CD4-positive, alpha-beta T cell (primary cell): ENCODE results near the gene DUSP23. TPM values are rescaled to one million over a fixed set of nuclear protein-coding genes. Genes with fewer than 3 reads are reported as not detected.

Source experiments
- ATAC-seq: fragments of 200-7000 bp; cut with Tn5 transposase; one replicate; pipeline ENCODE4 v1.10.0; 2022; ENCODE audit warnings: mild to moderate bottlenecking; ENCODE audit not compliant: poor library complexity
- CTCF ChIA-PET: fragments of 350-600 bp; sonication (Branson Sonifier 250); formaldehyde crosslinking; loops from one replicate; lab custom pipeline; 2021; ENCODE audit warnings: antibody characterized with exemption, inconsistent platforms; lab: Charles Lee
- POLR2A ChIA-PET: fragments of 350-600 bp; sonication (Branson Sonifier 250); formaldehyde crosslinking; loops from one replicate; lab custom pipeline; 2021; ENCODE audit warnings: antibody characterized with exemption, inconsistent platforms; lab: Charles Lee
- DNase-seq, 14 experiments: peaks; one replicate each; pipeline ENCODE4 v3.0.0-alpha.2; 2013 to 2020; ENCODE audit warnings: mixed read lengths in 2 of 14
- H3K27ac ChIP-seq, 2 donors: one replicate each; pipeline versions ENCODE4 v1.5.1 to v1.7.0; 2013; ENCODE audit warnings: low read length in 2 of 2, low read depth in 1 of 2, mild to moderate bottlenecking in 1 of 2
- H3K27me3 ChIP-seq, 2 experiments: 1 replicate in 1 of 2; 2 replicates in 1 of 2; pipeline versions ENCODE4 v1.6.1 to v1.7.0; 2013; ENCODE audit warnings: low read length in 2 of 2, control low read depth in 1 of 2, mild to moderate bottlenecking in 1 of 2, moderate library complexity in 1 of 2; ENCODE audit not compliant: insufficient read depth in 2 of 2, control insufficient read depth in 1 of 2
- H3K36me3 ChIP-seq: one replicate; pipeline ENCODE4 v1.6.1; 2013; ENCODE audit warnings: low read length, control low read depth; ENCODE audit not compliant: insufficient read depth
- H3K4me1 ChIP-seq: one replicate; pipeline ENCODE4 v1.6.1; 2013; ENCODE audit warnings: low read length, control low read depth; ENCODE audit not compliant: insufficient read depth
- H3K4me3 ChIP-seq: one replicate; pipeline ENCODE4 v1.5.1; 2013; ENCODE audit warnings: mild to moderate bottlenecking, low read length, moderate library complexity
- H3K9me3 ChIP-seq, 2 experiments: 1 replicate in 1 of 2; 2 replicates in 1 of 2; pipeline versions ENCODE4 v1.6.1 to v1.7.0; 2013; ENCODE audit warnings: low read length in 2 of 2, mild to moderate bottlenecking in 2 of 2, control low read depth in 1 of 2, moderate library complexity in 1 of 2; ENCODE audit not compliant: control insufficient read depth in 1 of 2, insufficient read depth in 1 of 2
- H3K27ac Mint-ChIP-seq: one replicate; pipeline ENCODE4 v1.8.0; 2020; ENCODE audit warnings: mixed read lengths
- H3K27me3 Mint-ChIP-seq: one replicate; pipeline ENCODE4 v1.8.0; 2021; ENCODE audit warnings: mixed read lengths
- H3K36me3 Mint-ChIP-seq: one replicate; pipeline ENCODE4 v1.8.0; 2021; ENCODE audit warnings: low read depth, mixed read lengths
- H3K4me1 Mint-ChIP-seq: one replicate; pipeline ENCODE4 v1.8.0; 2021; ENCODE audit warnings: low read depth, mixed read lengths
- H3K4me3 Mint-ChIP-seq: one replicate; pipeline ENCODE4 v1.8.0; 2020; ENCODE audit warnings: mild to moderate bottlenecking, mixed read lengths
- H3K9me3 Mint-ChIP-seq: one replicate; pipeline ENCODE4 v1.8.0; 2020; ENCODE audit warnings: mixed read lengths
- intact Hi-C, 2 experiments: fragments of 100-400 bp; cut with DNase I in 1 of 2; cut with micrococcal nuclease in 1 of 2; formaldehyde crosslinking; loops; one replicate each; pipeline versions ENCODE4 v1.15.1 to v1.9.0; 2023 to 2025; cut with DNase I, micrococcal nuclease
- total RNA-seq, 174 experiments: library from RNA in 2 of 174; stranded (reverse) in 2 of 174; gene quantifications; one replicate each; pipeline ENCODE4 v1.2.3 and lab custom pipeline; 2021 to 2026
- TF ChIP-seq, protein P1 (sequence below): fragments of 200-600 bp; IDR thresholded peaks from one replicate; pipeline ENCODE4 v1.8.0; 2022; ENCODE audit warnings: antibody characterized with exemption, mild to moderate bottlenecking

Gene DUSP23
- total RNA-seq, 2 experiments from 2014 or later = 3.9 to 6.0 TPM

DNA sequence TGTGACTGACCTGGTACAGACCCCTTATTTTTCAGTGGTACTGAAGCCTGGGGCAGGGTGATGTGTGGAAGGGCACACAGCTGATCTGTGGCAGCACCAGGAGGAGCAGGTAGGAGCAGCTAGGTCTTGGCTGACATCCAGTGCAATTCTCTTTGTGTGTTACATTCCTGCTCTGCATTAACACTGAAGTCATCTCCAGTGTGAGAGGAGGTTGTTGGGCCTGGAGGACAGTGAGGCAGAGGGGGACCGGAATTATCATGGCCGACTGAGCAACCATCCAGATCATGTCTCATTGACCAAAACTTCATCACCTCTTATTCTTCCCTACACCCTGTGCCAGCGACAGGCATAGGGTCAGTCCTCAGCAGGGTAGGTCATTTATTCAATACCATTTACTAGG is 47.4 kb downstream of the DUSP23 start:
- intact Hi-C loops = no loop called here

DNA sequence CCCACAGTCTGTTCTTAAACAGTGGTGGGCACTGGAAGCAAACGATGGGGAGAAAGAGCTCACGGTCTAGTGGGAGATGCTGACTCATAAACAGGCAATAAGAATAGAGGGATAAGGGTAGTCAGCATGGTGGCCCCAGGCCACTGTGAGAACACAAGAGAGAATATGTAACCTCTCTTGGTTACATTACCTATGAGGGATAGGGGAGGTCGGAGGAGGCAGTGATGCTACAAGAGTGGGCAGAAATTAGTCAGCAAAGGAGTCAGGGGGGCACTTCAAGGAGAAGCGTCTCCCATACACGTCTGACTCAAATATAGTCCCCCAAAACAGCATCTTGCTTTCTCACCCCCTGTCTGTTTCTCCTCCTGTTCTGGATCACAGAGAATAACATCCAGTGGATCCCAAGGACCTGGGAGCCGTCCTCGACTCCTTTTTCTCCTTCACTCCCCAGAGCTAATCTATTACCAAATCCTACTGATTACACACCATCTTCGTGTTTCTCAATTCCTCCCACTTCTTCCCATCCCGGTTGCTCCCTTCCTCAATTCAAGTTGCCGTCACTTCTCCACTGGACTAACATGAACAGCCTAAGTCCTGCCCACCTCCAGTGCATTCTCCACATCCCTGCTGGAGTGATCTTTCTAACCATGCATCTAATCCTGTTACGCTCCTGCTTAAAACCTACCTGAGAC is 48.0 kb downstream of the DUSP23 start:
- Mint-ChIP-seq H3K4me3 (no peak overlapping the region), H3K4me1 (peaks cover 42% of the 10 kb centered on the region), H3K9me3 (no peaks in the 10 kb centered on the region), H3K27me3 (no peaks in the 10 kb centered on the region), H3K27ac (no peak overlapping the region), H3K36me3 (no peaks in the 10 kb centered on the region)
- DNase-seq (peak in 1 of 14 experiments; percentile 22), ATAC-seq (no peak)
- intact Hi-C loops = no loop called here
- ChIA-PET CTCF (no interaction called here), POLR2A (interaction anchor here (0.6 kb wide), 1 partner anchor 608 kb away, joined by 3 read pairs; no protein-coding TSS in a partner anchor)
- H3K36me3 ChIP-seq = no peaks in the 10 kb centered on the region
- H3K4me1 ChIP-seq = peaks cover 37% of the 10 kb centered on the region
- H3K27ac ChIP-seq = no peak overlapping the region
- TF ChIP-seq, protein P1, sequence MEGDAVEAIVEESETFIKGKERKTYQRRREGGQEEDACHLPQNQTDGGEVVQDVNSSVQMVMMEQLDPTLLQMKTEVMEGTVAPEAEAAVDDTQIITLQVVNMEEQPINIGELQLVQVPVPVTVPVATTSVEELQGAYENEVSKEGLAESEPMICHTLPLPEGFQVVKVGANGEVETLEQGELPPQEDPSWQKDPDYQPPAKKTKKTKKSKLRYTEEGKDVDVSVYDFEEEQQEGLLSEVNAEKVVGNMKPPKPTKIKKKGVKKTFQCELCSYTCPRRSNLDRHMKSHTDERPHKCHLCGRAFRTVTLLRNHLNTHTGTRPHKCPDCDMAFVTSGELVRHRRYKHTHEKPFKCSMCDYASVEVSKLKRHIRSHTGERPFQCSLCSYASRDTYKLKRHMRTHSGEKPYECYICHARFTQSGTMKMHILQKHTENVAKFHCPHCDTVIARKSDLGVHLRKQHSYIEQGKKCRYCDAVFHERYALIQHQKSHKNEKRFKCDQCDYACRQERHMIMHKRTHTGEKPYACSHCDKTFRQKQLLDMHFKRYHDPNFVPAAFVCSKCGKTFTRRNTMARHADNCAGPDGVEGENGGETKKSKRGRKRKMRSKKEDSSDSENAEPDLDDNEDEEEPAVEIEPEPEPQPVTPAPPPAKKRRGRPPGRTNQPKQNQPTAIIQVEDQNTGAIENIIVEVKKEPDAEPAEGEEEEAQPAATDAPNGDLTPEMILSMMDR = no peak
- no peaks in the 10 kb centered on the region for H3K27me3 ChIP-seq
- no peak overlapping the region for H3K4me3 ChIP-seq
- H3K9me3 ChIP-seq = peaks cover 0 to 31% of the 10 kb centered on the region in 2 experiments

More for the DNA sequence above, 47.4 kb downstream of the DUSP23 start:
- TF ChIP-seq, protein P1 = no peak
- no peak overlapping the region for H3K27ac Mint-ChIP-seq
- DNase-seq (no peak), ATAC-seq (no peak)
- no peaks in the 10 kb centered on the region for H3K9me3 Mint-ChIP-seq
- Histone ChIP-seq H3K4me3 (no peak overlapping the region), H3K9me3 (peaks cover 0 to 31% of the 10 kb centered on the region in 2 experiments), H3K4me1 (peaks cover 37% of the 10 kb centered on the region), H3K27me3 (no peaks in the 10 kb centered on the region), H3K36me3 (no peaks in the 10 kb centered on the region), H3K27ac (no peak overlapping the region)
- no peaks in the 10 kb centered on the region for H3K36me3 Mint-ChIP-seq
- POLR2A ChIA-PET = interaction anchor here (1.1 kb wide), 1 partner anchor 97 kb away, joined by 4 read pairs; the partner anchor contains the start of gene TAGLN2
- no peak overlapping the region for H3K4me3 Mint-ChIP-seq
- H3K4me1 Mint-ChIP-seq = peaks cover 42% of the 10 kb centered on the region
- H3K27me3 Mint-ChIP-seq = no peaks in the 10 kb centered on the region
- CTCF ChIA-PET = no interaction called here

DNA sequence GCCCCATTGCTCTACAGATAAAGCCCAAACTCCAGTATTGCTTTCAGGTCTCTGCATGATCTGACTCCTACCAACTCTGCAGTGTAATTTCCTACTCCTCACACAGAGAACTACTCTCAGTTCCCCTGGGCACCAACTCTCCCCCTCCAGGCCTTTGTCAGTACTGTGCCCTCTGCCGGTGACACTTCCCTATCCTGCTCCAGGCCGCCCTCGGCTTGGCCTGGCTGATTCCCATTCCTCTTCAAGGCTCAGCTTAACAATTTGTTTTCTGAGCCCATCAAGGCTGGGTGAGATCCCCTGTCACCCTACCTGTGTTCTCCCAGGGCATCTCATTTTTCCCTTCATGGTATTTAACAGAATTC is 48.5 kb downstream of the DUSP23 start:
- DNase-seq (peak in 2 of 14 experiments; percentile 49 to 51), ATAC-seq (peak; percentile 37)
- Histone ChIP-seq H3K4me1 (peaks cover 37% of the 10 kb centered on the region), H3K27ac (no peak overlapping the region), H3K36me3 (no peaks in the 10 kb centered on the region), H3K9me3 (peaks cover 0 to 31% of the 10 kb centered on the region in 2 experiments), H3K4me3 (no peak overlapping the region), H3K27me3 (no peaks in the 10 kb centered on the region)
- Mint-ChIP-seq H3K27me3 (no peaks in the 10 kb centered on the region), H3K9me3 (no peaks in the 10 kb centered on the region), H3K4me3 (no peak overlapping the region), H3K27ac (no peak overlapping the region), H3K36me3 (no peaks in the 10 kb centered on the region), H3K4me1 (peaks cover 42% of the 10 kb centered on the region)
- ChIA-PET CTCF (no interaction called here), POLR2A (interaction anchor here (0.6 kb wide), 1 partner anchor 609 kb away, joined by 3 read pairs; no protein-coding TSS in a partner anchor)
- TF ChIP-seq, protein P1 = no peak
- intact Hi-C loops = no loop called here
